Activated CD8-positive, alpha-beta memory T cell treated with anti-CD3 and anti-CD28 coated beads for 48 hours (primary cell): ENCODE data around the gene DRP2.
"Not testable (repeated sequence)": the region's sequence is repeated elsewhere in the genome, so short reads cannot be mapped to it uniquely, and the experiment has no call there.

Source experiments
- DNase-seq, 3 experiments: peaks; one replicate each; pipeline ENCODE4 v3.0.0-alpha.2; 2020; ENCODE audit warnings: low read depth in 2 of 3, low spot score in 2 of 3

Gene DRP2

DNA sequence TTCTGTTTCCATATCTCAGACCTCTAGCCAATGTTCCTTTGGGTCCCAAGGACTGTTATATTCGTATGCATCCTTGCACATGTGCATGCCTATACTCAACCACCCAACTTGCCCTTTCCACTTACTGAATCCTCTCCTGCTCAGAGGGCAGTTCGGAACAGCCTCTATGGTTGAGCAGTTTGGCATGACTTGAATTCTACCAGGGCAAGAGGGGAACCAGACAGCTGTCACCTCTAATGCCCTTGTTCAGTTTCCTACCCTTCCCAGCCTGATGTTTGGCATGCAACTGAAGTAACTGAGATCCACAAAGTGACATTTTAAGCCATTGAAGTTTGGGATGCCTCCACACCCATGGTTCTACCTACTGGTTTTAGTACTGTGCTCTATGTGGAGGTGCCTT lies 17.5 kb downstream of the DRP2 start:
- no peak for DNase-seq

DNA sequence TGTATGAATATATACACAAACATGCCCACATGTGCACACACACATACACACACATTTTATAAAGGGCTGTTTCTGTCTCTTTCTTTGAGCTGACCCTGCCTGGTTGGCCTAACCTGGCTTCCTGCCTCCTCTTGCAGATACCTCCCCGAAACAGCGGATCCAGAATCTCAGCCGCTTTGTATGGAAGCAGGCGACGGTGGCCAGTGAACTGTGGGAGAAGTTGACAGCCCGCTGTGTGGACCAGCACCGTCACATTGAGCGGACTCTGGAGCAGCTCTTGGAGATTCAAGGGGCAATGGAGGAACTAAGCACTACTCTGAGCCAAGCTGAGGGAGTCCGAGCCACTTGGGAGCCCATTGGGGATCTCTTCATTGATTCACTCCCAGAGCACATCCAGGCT lies 21.9 kb downstream of the DRP2 start:
- no peak for DNase-seq

DNA sequence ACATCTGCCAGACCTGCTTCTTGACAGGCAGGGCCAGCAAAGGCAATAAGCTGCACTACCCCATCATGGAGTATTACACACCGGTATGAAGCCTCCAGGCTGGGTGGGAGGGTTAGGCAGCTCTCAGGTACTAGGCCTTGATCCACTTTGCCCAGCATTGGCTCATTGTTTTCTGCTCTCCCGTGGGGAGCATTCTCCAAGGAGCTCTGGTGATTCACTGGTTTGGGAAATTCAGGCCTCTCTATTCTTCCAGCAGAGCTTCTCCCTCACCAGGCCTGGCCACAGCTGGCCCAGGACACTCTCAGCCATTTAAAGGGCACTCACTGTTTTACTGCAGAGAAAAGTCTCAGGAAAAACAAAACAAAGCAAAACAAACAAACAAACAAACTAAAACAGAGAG lies 33.0 kb downstream of the DRP2 start:
- no peak for DNase-seq

DNA sequence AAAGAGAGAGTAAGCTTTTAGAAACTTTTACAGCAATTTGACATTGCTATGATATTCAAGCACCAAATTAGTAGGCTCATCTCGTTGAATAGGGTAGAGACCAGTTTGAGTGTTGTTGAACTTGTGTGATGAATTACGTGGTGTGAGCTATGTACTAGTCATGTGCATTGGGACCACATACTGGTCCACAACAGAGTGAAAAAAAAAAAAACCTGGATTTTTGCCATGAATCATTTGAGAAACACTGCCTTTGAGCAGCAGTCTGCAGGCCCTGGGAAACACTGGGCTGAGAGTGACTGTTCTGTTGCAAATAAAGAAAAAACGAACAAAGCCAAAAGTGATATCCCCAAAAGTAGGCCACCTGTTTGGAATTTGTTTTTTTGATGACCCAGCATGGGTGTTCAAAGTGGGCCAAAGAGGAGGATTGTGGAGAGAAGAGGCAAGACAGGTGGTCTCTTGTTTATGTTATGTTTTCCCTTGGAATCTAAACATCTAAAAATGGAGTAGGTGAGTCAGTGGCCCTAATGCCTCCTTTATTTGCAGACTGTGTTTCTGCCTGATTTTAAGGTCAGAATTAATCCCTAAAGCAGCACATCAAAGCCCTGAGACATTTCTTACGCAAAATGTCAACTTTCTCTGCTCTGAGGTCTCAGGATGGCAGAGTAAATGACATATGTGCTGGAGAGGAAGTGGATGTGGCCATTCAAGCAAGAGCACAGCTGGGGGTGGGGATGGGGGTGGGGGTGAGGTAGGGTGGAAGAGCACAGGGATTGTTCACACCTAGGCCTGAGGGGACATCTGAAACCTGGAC lies 38.1 kb downstream of the DRP2 start:
- no peak for DNase-seq

DNA sequence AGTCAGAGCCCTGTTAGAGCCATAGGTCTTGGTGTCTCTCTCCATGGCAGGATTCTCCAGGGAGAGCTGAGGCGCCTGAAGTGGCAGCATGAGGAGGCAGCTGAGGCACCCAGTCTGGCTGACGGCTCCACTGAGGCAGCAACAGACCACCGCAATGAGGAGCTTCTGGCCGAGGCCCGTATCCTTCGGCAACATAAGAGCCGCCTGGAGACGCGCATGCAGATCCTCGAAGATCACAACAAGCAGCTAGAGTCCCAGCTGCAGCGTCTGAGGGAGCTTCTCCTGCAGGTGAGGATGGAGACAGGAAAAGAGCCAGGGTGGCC lies 38.6 kb downstream of the DRP2 start:
- no peak for DNase-seq

DNA sequence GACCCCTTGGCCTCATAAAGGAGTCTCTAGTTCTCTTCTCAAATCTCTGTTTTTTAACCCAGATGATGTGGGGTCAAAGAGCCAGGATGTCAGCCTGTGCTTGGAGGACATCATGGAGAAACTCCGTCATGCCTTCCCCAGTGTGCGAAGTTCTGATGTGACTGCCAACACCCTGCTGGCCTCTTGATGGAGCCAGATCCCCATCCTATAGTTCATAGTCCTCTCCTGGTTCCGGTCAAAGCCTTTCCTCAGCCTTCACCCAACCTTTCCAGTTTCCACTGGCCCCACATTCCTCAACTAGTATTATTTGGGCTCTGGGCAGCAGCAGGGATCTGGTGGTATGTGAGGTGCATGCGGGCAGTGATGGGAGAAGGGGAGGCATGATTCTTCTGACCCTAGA lies 40.8 kb downstream of the DRP2 start:
- DNase-seq, result no peak

DNA sequence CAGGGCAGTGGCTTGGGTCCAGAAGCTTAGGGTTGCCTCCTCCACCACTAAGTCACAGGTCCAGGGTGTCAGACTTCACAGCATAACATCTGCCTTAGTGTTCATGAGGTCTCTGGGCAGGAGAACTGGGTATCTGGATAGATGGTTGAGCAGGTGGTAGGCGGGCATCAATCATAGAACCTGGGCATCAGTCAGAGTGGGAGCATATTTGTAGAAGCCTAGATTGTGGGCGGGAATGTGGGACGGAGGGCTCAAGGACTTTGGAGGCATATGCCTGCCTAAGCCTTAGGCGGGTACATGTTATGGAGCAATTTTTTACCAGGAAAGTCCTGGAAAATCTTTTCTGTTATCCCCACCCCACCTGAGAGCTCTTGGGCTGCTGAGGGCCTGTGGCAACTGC lies 43.0 kb downstream of the DRP2 start:
- DNase-seq, result no peak

DNA sequence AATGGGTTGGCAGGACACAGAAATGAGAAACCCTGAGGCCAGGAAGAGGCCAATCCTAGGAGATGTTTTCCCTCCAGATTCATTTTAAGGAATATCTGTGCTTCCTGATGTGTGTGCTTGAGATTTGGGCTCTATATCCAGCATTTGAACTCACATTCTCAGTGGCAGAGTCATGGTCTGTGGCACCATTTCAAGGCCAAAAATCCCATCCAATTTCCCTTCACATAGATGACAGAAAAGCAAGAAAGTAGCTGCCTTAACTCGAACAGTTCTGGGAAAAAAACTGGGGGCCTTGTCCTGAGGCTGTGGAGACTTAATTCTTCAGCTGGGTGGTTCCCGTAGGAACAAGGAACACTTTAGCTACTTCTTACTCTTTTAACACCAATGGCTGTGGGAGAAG lies 44.2 kb downstream of the DRP2 start:
- no peak for DNase-seq

DNA sequence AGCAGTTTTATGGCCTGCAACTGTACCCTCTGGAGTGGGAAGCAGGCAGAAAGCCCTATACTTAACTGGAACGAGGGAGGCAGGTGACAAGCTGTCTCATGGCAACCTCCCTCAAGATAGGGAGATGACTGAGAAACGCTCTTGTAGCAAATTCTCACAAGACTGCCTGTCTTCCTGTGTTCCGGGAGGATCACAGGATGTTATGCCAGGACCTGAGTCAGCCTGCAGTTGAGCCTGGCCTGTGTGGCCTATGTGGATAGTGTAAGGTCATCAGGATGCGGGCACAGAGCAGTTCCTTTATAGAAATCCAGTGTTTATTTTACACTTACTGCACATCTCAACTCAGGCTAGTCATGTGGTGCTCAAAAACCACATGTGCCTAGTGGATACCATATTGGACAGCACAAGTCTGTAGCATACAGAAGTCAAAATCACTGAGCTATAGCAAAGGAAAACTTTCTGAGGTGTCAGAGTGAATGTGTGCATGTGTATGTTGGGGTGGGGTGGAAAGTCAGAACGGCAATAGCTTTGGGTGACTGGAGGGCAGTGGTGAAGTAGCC lies 46.4 kb downstream of the DRP2 start:
- no peak for DNase-seq

DNA sequence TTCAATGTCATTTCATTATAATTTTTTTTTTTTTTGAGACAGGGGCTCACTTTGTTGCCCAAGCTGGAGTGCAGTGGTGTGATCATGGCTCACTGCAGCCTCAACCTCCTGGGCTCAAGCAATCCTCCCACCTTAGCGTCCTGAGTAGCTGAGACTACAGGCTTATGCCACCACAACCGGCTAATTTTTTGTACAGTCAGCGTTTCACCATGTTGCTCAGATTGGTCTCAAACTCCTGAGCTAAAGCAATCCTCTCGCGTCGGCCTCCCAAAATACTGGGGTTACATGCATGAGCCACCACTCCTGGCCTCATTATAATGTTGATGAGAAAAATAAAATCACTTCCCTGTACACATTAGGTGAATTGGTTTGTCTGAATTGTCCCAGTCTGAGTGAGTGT lies 54.6 kb downstream of the DRP2 start:
- no peak for DNase-seq

DNA sequence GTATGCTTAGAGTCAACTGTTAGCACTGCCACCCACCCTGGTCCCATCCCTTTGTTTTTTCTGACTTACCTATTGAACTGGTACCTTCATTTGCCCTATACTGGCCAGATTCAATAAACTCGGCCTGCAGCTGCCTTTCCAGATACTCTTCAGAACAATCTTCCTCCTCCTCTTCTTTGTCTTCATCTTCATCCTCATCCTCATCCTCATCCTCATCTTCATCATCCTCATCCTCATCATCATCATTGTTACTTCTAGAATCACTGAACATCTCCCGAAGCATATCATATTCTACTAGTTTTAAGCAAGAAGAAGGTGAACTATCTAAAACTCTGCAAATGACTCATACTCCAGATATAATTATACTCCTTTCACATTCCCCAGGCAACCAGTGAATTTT lies 56.7 kb downstream of the DRP2 start:
- DNase-seq, result no peak

DNA sequence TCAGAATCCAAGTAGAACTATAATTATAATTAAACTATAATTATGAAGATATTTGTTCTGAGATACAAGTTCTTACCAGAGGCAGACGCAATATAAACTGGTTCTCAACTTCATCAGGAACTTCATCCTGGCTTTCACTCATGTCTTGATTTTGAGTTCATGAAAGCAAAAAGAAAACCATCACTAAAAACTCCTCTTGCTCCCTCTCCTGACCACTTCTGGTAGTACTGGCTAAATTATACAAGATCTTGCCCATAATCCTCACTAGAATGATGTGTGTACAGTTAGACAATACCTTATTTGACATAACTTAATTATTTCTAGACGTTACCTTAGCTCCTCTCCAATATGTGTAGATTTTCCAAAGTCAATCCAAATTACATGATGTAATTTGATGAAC lies 67.8 kb downstream of the DRP2 start:
- no peak for DNase-seq

DNA sequence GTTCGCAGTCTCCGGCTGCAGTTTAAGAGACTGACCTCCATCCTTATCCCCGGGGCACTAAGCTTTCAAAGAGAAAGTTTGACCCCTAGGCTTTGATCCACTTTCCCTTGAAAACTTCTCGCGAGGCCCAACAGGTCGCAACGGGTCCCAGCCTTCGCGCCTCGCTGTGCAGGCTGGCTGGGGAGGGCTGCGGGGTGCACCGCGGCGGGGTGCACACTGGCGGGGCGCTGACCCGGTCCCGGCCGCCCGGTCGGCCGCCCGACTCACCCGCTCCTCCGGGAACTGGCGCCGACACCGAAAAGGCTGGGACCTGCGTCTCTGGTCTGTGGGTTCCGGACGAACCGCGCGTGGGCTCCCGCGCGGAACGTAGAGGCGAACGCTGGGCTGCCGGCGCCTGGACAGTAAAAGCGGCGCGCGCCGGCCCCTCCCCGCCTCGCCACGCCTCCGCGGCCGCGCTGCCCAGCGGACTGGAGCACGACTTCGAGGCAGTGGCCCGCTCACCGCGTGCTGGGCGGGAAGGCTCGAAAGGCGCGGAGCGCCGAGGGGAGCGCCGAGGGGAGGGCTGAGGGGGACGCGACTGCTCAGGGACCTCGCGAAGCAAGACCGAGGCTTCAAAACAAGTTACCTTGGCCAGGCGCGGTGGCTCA lies 71.5 kb downstream of the DRP2 start, which contains the start of gene TAF7L:
Gene TAF7L (minus strand): TSS at position 378 of the 647 bp plus-strand sequence. CDS start 3,791 bp downstream, outside the sequence.
- DNase-seq, result no peak

DNA sequence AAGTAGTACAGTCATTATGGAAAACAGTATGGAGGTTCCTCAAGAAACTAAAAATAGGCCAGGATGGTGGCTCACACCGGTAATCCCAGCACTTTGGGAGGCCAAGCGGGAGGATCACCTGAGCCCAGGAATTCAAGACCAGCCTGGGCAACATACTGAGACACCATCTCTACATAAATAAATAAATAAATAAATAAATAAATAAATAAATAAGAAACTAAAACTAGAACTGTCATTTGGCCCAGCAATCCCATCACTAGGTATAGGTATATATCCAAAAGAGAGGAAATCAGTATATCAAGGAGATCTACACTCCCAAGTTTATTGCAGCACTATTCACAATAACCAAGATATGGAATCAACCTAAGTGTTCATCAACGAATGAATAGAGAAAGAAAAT lies 76.0 kb downstream of the DRP2 start:
- not testable (repeated sequence) for DNase-seq

DNA sequence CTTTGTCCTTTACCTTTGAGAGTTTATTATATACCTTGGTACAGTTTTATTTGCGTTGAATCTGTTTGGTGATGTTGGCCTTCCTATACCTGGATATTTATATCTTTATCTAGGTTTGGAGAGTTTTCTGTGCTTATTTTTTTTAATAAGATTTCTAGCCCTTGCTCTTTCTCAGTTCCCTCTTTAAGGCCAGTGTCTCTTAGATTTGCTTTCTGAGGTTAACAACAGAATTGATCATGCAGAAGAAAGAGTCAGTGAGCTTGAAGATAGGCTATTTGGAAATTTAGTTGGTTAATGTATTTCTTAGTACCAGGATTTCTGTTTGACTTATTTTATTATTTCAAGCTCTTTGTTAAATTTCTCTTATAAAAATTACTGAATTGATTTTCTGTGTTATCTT lies 84.2 kb downstream of the DRP2 start:
- no peak for DNase-seq
